ENCODE measurements around the gene ZFP57. TPM values are rescaled to one million over a fixed set of nuclear protein-coding genes. Genes with fewer than 3 reads are reported as not detected.

ZFP57 gene
- total RNA-seq, 6 experiments from 2014 or later, result not detected

- Mint-ChIP-seq H3K27ac (no peak overlapping the region), H3K9me3 (no peaks in the 10 kb centered on the region), H3K27me3 (ENCODE audit: insufficient read depth) (peaks cover 3% of the 10 kb centered on the region), H3K4me1 (ENCODE audit: low read depth) (peaks cover 69% of the 10 kb centered on the region), H3K4me3 (0 out of 2 replicates have a peak overlapping the region, but pooled peaks have one; percentile 34), H3K36me3 (ENCODE audit: low read depth) (no peaks in the 10 kb centered on the region; the same call in 1 of the 2 replicates)
- TF ChIP-seq, protein P1, sequence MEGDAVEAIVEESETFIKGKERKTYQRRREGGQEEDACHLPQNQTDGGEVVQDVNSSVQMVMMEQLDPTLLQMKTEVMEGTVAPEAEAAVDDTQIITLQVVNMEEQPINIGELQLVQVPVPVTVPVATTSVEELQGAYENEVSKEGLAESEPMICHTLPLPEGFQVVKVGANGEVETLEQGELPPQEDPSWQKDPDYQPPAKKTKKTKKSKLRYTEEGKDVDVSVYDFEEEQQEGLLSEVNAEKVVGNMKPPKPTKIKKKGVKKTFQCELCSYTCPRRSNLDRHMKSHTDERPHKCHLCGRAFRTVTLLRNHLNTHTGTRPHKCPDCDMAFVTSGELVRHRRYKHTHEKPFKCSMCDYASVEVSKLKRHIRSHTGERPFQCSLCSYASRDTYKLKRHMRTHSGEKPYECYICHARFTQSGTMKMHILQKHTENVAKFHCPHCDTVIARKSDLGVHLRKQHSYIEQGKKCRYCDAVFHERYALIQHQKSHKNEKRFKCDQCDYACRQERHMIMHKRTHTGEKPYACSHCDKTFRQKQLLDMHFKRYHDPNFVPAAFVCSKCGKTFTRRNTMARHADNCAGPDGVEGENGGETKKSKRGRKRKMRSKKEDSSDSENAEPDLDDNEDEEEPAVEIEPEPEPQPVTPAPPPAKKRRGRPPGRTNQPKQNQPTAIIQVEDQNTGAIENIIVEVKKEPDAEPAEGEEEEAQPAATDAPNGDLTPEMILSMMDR (IDR thresholded peaks at IDR 0.05), result no peak
- DNase-seq, result no peak
Observed at GRCh38 chr6:29630315-29630714, 50.6 kb downstream of the ZFP57 start.

GRCh38 chr6:29629571-29629970 lies 51.4 kb downstream of the ZFP57 start:
- TF ChIP-seq, protein P1 (IDR thresholded peaks at IDR 0.05), result no peak
- Mint-ChIP-seq H3K4me1 (ENCODE audit: low read depth) (peaks cover 74% of the 10 kb centered on the region), H3K27me3 (ENCODE audit: insufficient read depth) (peaks cover 3% of the 10 kb centered on the region), H3K9me3 (no peaks in the 10 kb centered on the region), H3K4me3 (peak overlapping the region; percentile 93; the same call in 1 of the 2 replicates), H3K36me3 (ENCODE audit: low read depth) (no peaks in the 10 kb centered on the region; the same call in 1 of the 2 replicates), H3K27ac (peak overlapping the region; percentile 93; the same call in 1 of the 2 replicates)
- no peak for DNase-seq

DNA sequence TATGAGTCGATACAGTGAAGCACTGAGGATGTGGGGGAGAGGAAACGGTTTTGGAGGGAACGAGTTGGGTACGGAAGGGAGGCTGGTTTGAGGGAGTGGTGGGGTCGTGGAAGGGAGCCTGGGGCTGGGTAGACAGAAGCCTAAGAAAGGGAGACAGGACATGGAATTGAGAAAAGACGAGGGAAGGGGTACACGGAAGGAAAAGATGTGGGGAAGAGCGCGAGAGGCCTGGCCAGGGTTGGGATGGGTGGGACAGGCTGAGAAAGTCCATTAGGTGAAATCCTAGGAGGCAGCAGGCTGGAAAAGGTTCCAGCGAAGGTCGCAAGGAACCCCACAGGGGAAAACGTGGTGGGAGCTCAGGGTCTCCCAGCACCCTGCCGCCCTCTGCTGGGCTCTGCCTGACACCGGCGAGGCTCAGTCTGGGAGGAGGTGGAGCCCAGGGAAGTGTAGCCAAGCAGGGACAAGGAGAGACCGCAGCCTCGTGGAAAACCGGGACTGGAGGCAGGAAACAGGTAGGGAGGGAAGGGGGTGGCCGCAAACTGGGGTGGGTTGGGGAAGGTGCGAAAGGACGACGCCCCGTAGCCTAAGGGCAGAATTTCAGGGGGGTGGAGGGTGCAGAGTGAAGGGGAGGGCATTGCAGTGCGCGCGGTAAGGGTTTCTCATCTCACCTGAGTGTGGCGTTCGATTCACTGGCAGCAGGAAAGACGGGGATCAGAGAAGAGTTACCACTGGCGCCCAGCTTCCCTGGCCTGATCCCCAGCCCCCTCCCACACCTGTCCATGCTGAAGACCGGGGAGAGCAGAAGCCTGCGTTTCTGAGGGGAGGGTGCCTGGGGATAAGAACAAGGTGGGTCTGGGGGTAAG lies 52.3 kb downstream of the ZFP57 start:
- Mint-ChIP-seq H3K4me1 (ENCODE audit: low read depth) (peaks cover 71% of the 10 kb centered on the region), H3K9me3 (no peaks in the 10 kb centered on the region), H3K4me3 (peak overlapping the region; percentile 93), H3K27me3 (ENCODE audit: insufficient read depth) (peaks cover 3% of the 10 kb centered on the region), H3K27ac (peak overlapping the region; percentile 93), H3K36me3 (ENCODE audit: low read depth) (peaks cover 7% of the 10 kb centered on the region)
- peak; percentile 75 for DNase-seq
- TF ChIP-seq, protein P1 (IDR thresholded peaks at IDR 0.05), result peak; percentile 78

- peak overlapping the region; percentile 93 for H3K4me3 Mint-ChIP-seq
- peaks cover 3% of the 10 kb centered on the region for H3K27me3 Mint-ChIP-seq (ENCODE audit: insufficient read depth)
- TF ChIP-seq, protein P1 (IDR thresholded peaks at IDR 0.05), result no peak
- peaks cover 67% of the 10 kb centered on the region for H3K4me1 Mint-ChIP-seq (ENCODE audit: low read depth)
- H3K36me3 Mint-ChIP-seq (ENCODE audit: low read depth), result peaks cover 9% of the 10 kb centered on the region
- peak; percentile 64 for DNase-seq
- H3K27ac Mint-ChIP-seq, result peak overlapping the region; percentile 93
- H3K9me3 Mint-ChIP-seq, result no peaks in the 10 kb centered on the region
Observed at GRCh38 chr6:29627755-29628418, 53.1 kb downstream of the ZFP57 start.

GRCh38 chr6:29626948-29627754 lies 53.8 kb downstream of the ZFP57 start:
- H3K27ac Mint-ChIP-seq, result peak overlapping the region; percentile 58
- peak overlapping the region; percentile 93 for H3K4me3 Mint-ChIP-seq
- peaks cover 3% of the 10 kb centered on the region for H3K27me3 Mint-ChIP-seq (ENCODE audit: insufficient read depth)
- TF ChIP-seq, protein P1 (IDR thresholded peaks at IDR 0.05), result no peak
- H3K4me1 Mint-ChIP-seq (ENCODE audit: low read depth), result peaks cover 65% of the 10 kb centered on the region
- no peaks in the 10 kb centered on the region for H3K9me3 Mint-ChIP-seq
- H3K36me3 Mint-ChIP-seq (ENCODE audit: low read depth), result peaks cover 12% of the 10 kb centered on the region
- no peak for DNase-seq

Measured in HFFc6 (cell line).